ENCODE results near the gene FOXS1. TPM values are rescaled to one million over a fixed set of nuclear protein-coding genes. Genes with fewer than 3 reads are reported as not detected.

Gene FOXS1
- polyA plus RNA-seq, 1 of the 3 experiments (the other 2 are of a cell fraction) = 0.99 TPM

GRCh38 chr20:31881945-31882344 is 36.5 kb upstream of the FOXS1 start:
- Histone ChIP-seq H3F3A (replicated peaks; ENCODE audit: insufficient read depth) (peaks cover 7% of the 10 kb centered on the region), H3K27me3 (ENCODE audit: insufficient read depth) (no peaks in the 10 kb centered on the region), H4K20me1 (ENCODE audit: insufficient read depth) (no peaks in the 10 kb centered on the region), H3K79me2 (ENCODE audit: insufficient read depth) (no peaks in the 10 kb centered on the region), H3K9me2 (no peaks in the 10 kb centered on the region), H3K27ac (ENCODE audit: low read depth in 2 of 2, low read length in 1 of 2) (no peak overlapping the region), H3K36me3 (replicated peaks in 1 of 2; ENCODE audit: control insufficient read depth in 1 of 2, insufficient read depth in 2 of 2, low read length in 1 of 2) (no peaks in the 10 kb centered on the region), H3K9ac (no peak overlapping the region), H3K4me2 (no peak overlapping the region), H2AFZ (ENCODE audit: low read depth) (no peak overlapping the region), H3K9me3 (peaks cover 7% of the 10 kb centered on the region), H3K4me1 (ENCODE audit: control insufficient read depth in 1 of 2, insufficient read depth in 2 of 2, low read depth in 1 of 2, low read length in 1 of 2) (no peaks in the 10 kb centered on the region; a peak in 1 of 4 replicates), H3K4me3 (ENCODE audit: low read depth in 2 of 2, low read length in 1 of 2) (no peak overlapping the region)
- POLR2A ChIA-PET = no interaction called here
- DNase-seq = no peak
- CTCF ChIA-PET = interaction anchor here (1.0 to 1.5 kb wide), 2 partner anchors 48 to 63 kb away, joined by 3 to 4 read pairs; no protein-coding TSS in a partner anchor
- 48% methylated on average over 5 of the region's 5 CpGs for WGBS (ENCODE audit: low lambda C conversion rate)
- TF ChIP-seq IRF3 (IDR thresholded peaks at IDR 0.05; ENCODE audit: low read depth, low read length) (no peak), MXI1 (IDR thresholded peaks at IDR 0.05; ENCODE audit: low read depth, low read length) (no peak), MEF2A (IDR thresholded peaks at IDR 0.05; ENCODE audit: borderline replicate concordance, low read depth) (no peak), FOXM1 (IDR thresholded peaks at IDR 0.05; ENCODE audit: low read depth) (no peak), RCOR1 (IDR thresholded peaks at IDR 0.05; ENCODE audit: low read length) (no peak)

- Histone ChIP-seq H3K4me1 (ENCODE audit: control insufficient read depth in 1 of 2, insufficient read depth in 2 of 2, low read depth in 1 of 2, low read length in 1 of 2) (no peaks in the 10 kb centered on the region; a peak in 1 of 4 replicates), H3K4me3 (ENCODE audit: low read depth in 2 of 2, low read length in 1 of 2) (peak overlapping the region; percentile 65 to 68), H3K36me3 (replicated peaks in 1 of 2; ENCODE audit: control insufficient read depth in 1 of 2, insufficient read depth in 2 of 2, low read length in 1 of 2) (no peaks in the 10 kb centered on the region), H2AFZ (ENCODE audit: low read depth) (peak overlapping the region; percentile 94), H4K20me1 (ENCODE audit: insufficient read depth) (no peaks in the 10 kb centered on the region), H3K27ac (ENCODE audit: low read depth in 2 of 2, low read length in 1 of 2) (peak overlapping the region; percentile 56 to 64), H3K4me2 (peak overlapping the region; percentile 83), H3K9me3 (peaks cover 7% of the 10 kb centered on the region), H3K27me3 (ENCODE audit: insufficient read depth) (no peaks in the 10 kb centered on the region), H3K9ac (peak overlapping the region; percentile 68), H3K79me2 (ENCODE audit: insufficient read depth) (no peaks in the 10 kb centered on the region), H3F3A (replicated peaks; ENCODE audit: insufficient read depth) (peaks cover 7% of the 10 kb centered on the region), H3K9me2 (no peaks in the 10 kb centered on the region)
- 8% methylated on average over 43 of the region's 45 CpGs for WGBS (ENCODE audit: low lambda C conversion rate)
- CTCF ChIA-PET = interaction anchor here (0.6 to 3.7 kb wide), 8 partner anchors 8 to 73 kb away, joined by 3 to 13 read pairs (median 4); partner anchors contain the start of gene PDRG1
- POLR2A ChIA-PET = interaction anchor here (0.7 to 0.8 kb wide), 2 partner anchors 30 to 88 kb away, joined by 3 to 4 read pairs; no protein-coding TSS in a partner anchor
- peak; percentile 93 for DNase-seq
- peak; percentile 79 for TF ChIP-seq MAX (IDR thresholded peaks at IDR 0.05; ENCODE audit: low read depth)
- peak; percentile 87 for TF ChIP-seq NRF1 (IDR thresholded peaks at IDR 0.05; ENCODE audit: low read depth, low read length)
- no peak for TF ChIP-seq IRF3 (IDR thresholded peaks at IDR 0.05; ENCODE audit: low read depth, low read length)
- TF ChIP-seq RCOR1 (IDR thresholded peaks at IDR 0.05; ENCODE audit: low read length) = 0 out of 2 replicates have a peak, but pooled peaks have one; percentile 26
- TF ChIP-seq MXI1 (IDR thresholded peaks at IDR 0.05; ENCODE audit: low read depth, low read length) = peak; percentile 96
- TF ChIP-seq, protein P1, sequence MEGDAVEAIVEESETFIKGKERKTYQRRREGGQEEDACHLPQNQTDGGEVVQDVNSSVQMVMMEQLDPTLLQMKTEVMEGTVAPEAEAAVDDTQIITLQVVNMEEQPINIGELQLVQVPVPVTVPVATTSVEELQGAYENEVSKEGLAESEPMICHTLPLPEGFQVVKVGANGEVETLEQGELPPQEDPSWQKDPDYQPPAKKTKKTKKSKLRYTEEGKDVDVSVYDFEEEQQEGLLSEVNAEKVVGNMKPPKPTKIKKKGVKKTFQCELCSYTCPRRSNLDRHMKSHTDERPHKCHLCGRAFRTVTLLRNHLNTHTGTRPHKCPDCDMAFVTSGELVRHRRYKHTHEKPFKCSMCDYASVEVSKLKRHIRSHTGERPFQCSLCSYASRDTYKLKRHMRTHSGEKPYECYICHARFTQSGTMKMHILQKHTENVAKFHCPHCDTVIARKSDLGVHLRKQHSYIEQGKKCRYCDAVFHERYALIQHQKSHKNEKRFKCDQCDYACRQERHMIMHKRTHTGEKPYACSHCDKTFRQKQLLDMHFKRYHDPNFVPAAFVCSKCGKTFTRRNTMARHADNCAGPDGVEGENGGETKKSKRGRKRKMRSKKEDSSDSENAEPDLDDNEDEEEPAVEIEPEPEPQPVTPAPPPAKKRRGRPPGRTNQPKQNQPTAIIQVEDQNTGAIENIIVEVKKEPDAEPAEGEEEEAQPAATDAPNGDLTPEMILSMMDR (IDR thresholded peaks at IDR 0.05) = no peak
- no peak for TF ChIP-seq GABPA (IDR thresholded peaks at IDR 0.05; ENCODE audit: low read depth)
- TF ChIP-seq, protein P2, sequence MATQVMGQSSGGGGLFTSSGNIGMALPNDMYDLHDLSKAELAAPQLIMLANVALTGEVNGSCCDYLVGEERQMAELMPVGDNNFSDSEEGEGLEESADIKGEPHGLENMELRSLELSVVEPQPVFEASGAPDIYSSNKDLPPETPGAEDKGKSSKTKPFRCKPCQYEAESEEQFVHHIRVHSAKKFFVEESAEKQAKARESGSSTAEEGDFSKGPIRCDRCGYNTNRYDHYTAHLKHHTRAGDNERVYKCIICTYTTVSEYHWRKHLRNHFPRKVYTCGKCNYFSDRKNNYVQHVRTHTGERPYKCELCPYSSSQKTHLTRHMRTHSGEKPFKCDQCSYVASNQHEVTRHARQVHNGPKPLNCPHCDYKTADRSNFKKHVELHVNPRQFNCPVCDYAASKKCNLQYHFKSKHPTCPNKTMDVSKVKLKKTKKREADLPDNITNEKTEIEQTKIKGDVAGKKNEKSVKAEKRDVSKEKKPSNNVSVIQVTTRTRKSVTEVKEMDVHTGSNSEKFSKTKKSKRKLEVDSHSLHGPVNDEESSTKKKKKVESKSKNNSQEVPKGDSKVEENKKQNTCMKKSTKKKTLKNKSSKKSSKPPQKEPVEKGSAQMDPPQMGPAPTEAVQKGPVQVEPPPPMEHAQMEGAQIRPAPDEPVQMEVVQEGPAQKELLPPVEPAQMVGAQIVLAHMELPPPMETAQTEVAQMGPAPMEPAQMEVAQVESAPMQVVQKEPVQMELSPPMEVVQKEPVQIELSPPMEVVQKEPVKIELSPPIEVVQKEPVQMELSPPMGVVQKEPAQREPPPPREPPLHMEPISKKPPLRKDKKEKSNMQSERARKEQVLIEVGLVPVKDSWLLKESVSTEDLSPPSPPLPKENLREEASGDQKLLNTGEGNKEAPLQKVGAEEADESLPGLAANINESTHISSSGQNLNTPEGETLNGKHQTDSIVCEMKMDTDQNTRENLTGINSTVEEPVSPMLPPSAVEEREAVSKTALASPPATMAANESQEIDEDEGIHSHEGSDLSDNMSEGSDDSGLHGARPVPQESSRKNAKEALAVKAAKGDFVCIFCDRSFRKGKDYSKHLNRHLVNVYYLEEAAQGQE (IDR thresholded peaks at IDR 0.05; ENCODE audit: low read depth, low read length) = no peak
- TF ChIP-seq ZBTB33 (IDR thresholded peaks at IDR 0.05; ENCODE audit: borderline replicate concordance, low read depth) = no peak
- peak; percentile 13; the same call in 1 of the 2 replicates for TF ChIP-seq RAD21 (IDR thresholded peaks at IDR 0.05; ENCODE audit: low read length)
These were observed 34.0 kb upstream of the FOXS1 start for GRCh38 chr20:31879143-31879987.
